Dedifferentiated amniotic fluid mesenchymal stem cell (primary cell): ENCODE data around the gene ACP3.

ENCODE experiments used
- DNase-seq: peaks from one replicate; pipeline ENCODE4 v3.0.0-alpha.2; 2016; ENCODE audit errors: extremely low spot score

ACP3 gene

DNA sequence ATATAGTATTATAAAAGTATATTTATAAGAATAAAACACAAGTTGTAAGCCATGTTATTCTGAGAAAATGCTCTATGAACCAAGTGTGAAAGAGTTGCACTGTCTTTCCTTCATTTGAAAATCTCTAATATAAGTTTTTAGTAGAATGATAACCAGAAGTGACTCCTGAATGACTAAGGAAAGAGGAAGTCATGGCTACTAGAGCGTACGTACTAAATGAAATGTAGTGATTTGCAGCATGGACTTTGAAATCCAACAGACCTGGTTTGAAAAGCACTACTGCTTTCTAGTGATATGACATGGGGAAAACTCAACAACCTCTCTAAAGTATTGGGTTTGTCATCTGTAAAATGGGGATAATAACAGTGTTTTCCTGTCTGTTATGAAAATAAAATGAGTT, 89.8 kb downstream of the ACP3 start:
- DNase-seq, result no peak
